Brain microvascular endothelial cell (primary cell): ENCODE data around the gene MAB21L2.

Source experiments
- DNase-seq: peaks from one replicate; pipeline ENCODE4 v3.0.0-alpha.2; 2020
- H3K27ac ChIP-seq: fragments of 250-450 bp; sonication (Bioruptor Pico); 2 replicates; pipeline ENCODE4 v1.5.1; 2020; ENCODE audit warnings: mild to moderate bottlenecking, moderate library complexity
- H3K27me3 ChIP-seq: fragments of 250-450 bp; sonication (Bioruptor Pico); replicated peaks from 2 replicates; pipeline ENCODE4 v1.5.1; 2020; ENCODE audit warnings: mild to moderate bottlenecking
- H3K36me3 ChIP-seq: fragments of 250-450 bp; sonication (Bioruptor Pico); replicated peaks from 2 replicates; pipeline ENCODE4 v1.5.1; 2020; ENCODE audit warnings: mild to moderate bottlenecking
- H3K4me3 ChIP-seq: 2 replicates; pipeline ENCODE4 v1.5.1; 2011; ENCODE audit warnings: low read depth, mild to moderate bottlenecking, control low read depth, low read length, moderate library complexity
- in situ Hi-C: cut with HindIII; loops from 2 replicates; pipeline ENCODE4 v1.10.0; 2017; ENCODE audit warnings: low sequenced_read_pairs, low pct_ligation_motif_present
- TF ChIP-seq, protein P1 (sequence below): IDR thresholded peaks from 2 replicates; pipeline ENCODE4 v1.5.1; 2011; ENCODE audit warnings: low read depth, mild to moderate bottlenecking, moderate library complexity, low read length, control low read depth, inconsistent platforms; ENCODE audit errors: missing control alignments

Gene MAB21L2

DNA sequence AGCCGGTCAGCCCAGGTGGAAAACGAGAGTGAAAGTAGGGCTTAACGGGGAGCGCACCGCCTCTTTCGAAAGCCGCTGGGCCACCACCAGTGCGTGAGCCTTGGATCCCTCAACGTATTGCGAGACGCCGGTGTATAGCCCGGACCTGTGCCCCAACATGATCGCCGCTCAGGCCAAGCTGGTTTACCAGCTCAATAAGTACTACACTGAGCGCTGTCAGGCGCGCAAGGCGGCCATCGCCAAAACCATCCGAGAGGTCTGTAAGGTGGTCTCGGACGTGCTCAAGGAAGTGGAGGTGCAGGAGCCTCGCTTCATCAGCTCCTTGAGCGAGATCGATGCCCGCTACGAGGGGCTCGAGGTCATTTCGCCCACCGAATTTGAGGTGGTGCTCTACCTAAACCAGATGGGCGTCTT is 929 bp downstream of the MAB21L2 start:
- H3K27me3 ChIP-seq = no peaks in the 10 kb centered on the region
- H3K36me3 ChIP-seq = no peaks in the 10 kb centered on the region
- peak overlapping the region; percentile 8 for H3K27ac ChIP-seq
- H3K4me3 ChIP-seq = peak overlapping the region; percentile 75
- TF ChIP-seq, protein P1, sequence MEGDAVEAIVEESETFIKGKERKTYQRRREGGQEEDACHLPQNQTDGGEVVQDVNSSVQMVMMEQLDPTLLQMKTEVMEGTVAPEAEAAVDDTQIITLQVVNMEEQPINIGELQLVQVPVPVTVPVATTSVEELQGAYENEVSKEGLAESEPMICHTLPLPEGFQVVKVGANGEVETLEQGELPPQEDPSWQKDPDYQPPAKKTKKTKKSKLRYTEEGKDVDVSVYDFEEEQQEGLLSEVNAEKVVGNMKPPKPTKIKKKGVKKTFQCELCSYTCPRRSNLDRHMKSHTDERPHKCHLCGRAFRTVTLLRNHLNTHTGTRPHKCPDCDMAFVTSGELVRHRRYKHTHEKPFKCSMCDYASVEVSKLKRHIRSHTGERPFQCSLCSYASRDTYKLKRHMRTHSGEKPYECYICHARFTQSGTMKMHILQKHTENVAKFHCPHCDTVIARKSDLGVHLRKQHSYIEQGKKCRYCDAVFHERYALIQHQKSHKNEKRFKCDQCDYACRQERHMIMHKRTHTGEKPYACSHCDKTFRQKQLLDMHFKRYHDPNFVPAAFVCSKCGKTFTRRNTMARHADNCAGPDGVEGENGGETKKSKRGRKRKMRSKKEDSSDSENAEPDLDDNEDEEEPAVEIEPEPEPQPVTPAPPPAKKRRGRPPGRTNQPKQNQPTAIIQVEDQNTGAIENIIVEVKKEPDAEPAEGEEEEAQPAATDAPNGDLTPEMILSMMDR = no peak
- DNase-seq = peak; percentile 24
- in situ Hi-C loops = loop anchor here (25.0 kb wide), 1 partner anchor 271 kb away; no protein-coding TSS in a partner anchor

DNA sequence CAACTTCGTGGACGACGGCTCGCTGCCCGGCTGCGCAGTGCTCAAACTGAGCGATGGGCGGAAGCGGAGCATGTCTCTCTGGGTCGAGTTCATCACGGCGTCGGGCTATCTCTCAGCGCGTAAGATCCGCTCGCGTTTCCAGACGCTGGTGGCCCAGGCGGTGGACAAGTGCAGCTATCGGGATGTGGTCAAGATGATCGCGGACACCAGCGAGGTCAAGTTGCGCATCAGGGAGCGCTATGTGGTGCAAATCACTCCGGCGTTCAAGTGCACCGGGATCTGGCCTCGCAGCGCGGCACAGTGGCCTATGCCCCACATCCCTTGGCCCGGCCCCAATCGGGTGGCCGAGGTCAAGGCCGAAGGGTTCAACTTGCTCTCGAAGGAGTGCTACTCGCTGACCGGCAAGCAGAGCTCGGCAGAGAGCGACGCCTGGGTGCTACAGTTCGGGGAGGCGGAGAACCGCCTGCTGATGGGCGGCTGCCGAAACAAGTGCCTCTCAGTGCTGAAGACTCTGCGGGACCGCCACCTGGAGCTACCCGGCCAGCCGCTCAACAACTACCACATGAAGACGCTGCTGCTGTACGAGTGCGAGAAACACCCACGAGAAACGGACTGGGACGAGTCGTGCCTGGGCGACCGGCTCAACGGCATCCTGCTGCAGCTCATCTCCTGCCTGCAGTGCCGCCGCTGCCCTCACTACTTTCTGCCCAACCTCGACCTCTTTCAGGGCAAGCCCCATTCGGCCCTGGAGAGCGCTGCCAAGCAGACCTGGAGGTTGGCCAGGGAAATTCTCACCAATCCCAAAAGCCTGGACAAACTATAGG is 1.5 kb downstream of the MAB21L2 start:
- DNase-seq = peak; percentile 28
- H3K27ac ChIP-seq = peak overlapping the region; percentile 8
- no peaks in the 10 kb centered on the region for H3K36me3 ChIP-seq
- in situ Hi-C loops = loop anchor here (25.0 kb wide), 1 partner anchor 271 kb away; no protein-coding TSS in a partner anchor
- peak overlapping the region; percentile 75 for H3K4me3 ChIP-seq
- H3K27me3 ChIP-seq = no peaks in the 10 kb centered on the region
- TF ChIP-seq, protein P1 = peak; percentile 3

DNA sequence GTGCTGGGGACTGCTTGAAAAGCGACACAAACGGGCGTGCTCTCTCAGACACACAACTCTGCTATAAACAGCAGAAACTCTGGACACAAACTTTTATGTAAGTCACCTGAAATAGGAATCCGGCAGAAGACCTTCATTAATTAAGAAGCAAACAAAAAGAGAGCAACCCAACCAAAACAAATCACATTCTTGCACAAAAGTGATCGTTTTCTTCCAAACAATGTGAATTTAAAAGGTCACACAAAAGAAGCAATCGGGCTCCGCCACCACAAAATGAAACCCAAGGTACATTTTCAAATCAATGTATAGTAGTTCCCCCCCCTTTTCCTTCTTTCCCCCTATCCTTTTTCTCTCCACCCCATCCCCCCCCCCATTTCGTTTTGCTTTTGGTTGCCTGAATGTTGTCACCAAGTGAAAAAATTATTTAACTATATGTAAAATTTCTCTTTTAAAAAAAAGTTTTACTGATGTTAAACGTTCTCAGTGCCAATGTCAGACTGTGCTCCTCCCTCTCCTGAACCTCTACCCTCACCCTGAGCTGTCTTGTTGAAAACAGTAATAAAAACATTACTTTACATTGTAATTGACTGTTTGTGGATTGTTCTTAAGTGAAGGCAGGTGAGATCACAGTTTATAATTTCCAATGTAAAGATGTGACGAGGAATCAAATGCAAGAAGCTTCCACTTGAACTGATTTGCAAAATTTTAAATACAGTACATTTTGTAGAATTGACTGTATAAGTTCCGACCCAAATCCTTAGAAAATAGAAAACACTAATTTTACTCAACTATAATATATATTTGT is 2.4 kb downstream of the MAB21L2 start:
- DNase-seq = no peak
- Histone ChIP-seq H3K27ac (no peak overlapping the region), H3K27me3 (no peaks in the 10 kb centered on the region), H3K36me3 (no peaks in the 10 kb centered on the region), H3K4me3 (peak overlapping the region; percentile 75)
- in situ Hi-C loops = loop anchor here (25.0 kb wide), 1 partner anchor 272 kb away; no protein-coding TSS in a partner anchor
- TF ChIP-seq, protein P1 = no peak

DNA sequence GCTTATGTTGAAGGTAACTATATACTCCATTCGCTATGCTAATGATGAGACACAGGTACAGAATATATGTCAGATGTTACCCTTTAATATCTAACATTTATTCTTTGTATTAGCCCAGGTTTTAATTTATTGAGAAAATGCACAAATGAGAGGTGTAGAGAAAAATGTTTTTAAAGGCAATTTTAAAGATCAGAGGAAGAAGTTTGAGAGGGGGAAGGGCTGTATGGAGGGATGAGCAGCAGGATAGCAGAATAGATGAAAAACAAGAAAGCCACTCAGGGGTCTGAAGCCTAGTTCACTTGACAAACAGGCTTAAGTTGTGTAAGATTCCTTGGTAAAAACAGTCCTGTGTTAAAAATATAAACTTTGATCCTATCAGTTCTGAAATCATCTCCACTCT is 3.7 kb downstream of the MAB21L2 start:
- DNase-seq = no peak
- in situ Hi-C loops = loop anchor here (25.0 kb wide), 1 partner anchor 273 kb away; no protein-coding TSS in a partner anchor
- TF ChIP-seq, protein P1 = no peak
- peak overlapping the region; percentile 25 for H3K4me3 ChIP-seq
- H3K27me3 ChIP-seq = no peaks in the 10 kb centered on the region
- no peak overlapping the region for H3K27ac ChIP-seq
- no peaks in the 10 kb centered on the region for H3K36me3 ChIP-seq

GRCh38 chr4:150586162-150586810 is 4.3 kb downstream of the MAB21L2 start:
- in situ Hi-C loops = loop anchor here (25.0 kb wide), 1 partner anchor 274 kb away; no protein-coding TSS in a partner anchor
- no peak overlapping the region for H3K27ac ChIP-seq
- no peaks in the 10 kb centered on the region for H3K27me3 ChIP-seq
- H3K36me3 ChIP-seq = no peaks in the 10 kb centered on the region
- H3K4me3 ChIP-seq = no peak overlapping the region
- TF ChIP-seq, protein P1 = no peak
- DNase-seq = no peak
